IPS-NIHi7 (cell line): ENCODE results near the gene CABLES2.
"Not testable (repeated sequence)": the region's sequence is repeated elsewhere in the genome, so short reads cannot be mapped to it uniquely, and the experiment has no call there.

Experiments
- DNase-seq: peaks from one replicate; pipeline ENCODE4 v3.0.0; 2012; ENCODE audit warnings: mixed read lengths; ENCODE audit errors: extremely low spot score

The CABLES2 gene

GRCh38 chr20:62390317-62391164 is 16.5 kb downstream of the CABLES2 start:
- DNase-seq = no peak

- no peak for DNase-seq
These were observed 17.4 kb downstream of the CABLES2 start for GRCh38 chr20:62389601-62390087.

- DNase-seq = no peak
These were observed 18.1 kb downstream of the CABLES2 start for GRCh38 chr20:62388839-62389600.

DNA sequence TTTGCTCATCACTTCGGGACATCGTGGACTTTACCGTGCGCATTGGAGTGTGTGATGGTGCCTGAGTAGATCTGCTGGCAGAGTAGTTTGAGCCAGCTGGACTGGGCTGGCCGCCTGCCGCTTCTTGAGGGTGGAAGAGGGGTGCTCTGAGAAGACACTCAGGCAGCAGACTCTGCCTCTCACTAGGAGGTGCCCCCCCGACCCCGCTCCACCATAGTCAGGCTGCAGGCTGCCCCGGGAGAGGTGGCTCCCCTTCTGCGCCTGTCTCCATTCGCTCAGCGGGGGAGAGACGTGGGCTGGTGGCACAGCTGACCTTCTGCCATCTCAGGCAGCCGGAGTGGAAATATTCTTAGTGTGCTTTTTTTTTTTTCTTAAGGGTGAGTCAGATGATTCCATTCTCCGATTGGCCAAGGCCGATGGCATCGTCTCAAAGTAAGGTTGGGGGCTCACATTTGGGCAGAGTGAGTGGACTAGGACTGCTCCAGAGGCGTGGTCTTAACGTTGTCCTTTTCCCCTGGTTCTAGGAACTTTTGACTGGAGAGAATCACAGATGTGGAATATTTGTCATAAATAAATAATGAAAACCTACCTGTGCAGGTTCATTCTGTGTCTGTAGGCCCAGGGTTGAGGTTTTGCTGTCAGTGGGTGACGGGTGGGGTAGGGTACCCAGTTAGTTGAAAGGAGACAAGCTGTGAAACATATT is 19.0 kb downstream of the CABLES2 start:
- no peak for DNase-seq

GRCh38 chr20:62387219-62387913 is 19.7 kb downstream of the CABLES2 start:
- no peak for DNase-seq

DNA sequence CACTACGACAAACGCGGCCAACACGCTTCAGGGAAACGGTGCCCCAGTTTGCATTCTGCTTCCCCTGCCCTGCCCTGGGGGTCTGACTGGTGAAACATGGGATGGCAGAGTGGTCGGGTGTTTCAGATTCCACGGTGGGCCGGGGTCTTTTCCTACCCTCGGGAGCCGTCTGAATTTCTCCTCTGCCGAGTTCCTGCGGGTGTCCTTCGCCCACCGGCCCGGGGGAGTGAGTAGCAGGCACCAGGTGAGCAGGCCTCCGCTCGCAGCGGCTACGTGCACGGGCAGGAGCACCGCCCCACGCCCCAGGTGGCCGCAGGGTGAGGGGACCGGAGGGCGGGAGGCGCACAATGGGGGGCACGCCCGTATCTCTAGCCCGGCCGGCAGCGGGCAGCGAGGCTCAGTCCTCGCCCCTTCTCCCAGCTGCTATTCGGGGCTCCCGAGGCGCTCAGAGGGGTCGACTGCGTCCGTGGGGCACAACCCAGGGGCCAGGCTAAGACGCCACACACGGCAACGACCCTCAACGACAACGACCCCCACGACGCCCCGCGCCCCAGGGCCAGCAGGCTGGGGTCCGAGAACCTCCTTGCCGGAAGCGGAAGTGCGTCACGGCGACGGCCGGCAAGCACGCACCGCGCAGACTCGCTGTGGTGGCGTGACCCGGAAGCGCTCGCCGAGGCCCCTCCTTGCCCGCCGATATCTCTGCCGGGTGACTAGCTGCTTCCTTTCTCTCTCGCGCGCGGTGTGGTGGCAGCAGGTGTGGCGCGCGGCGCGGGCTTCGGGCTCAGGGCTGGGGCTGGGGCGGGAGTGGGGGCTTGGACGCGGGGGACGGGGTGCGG is 20.5 kb downstream of the CABLES2 start, which contains the start of gene RPS21:
Gene RPS21 (plus strand): TSS at position 721 of the 836 bp plus-strand sequence. CDS start 236 bp downstream, outside the sequence.
- DNase-seq = peak; percentile 93

- peak; percentile 87 for DNase-seq
These were observed 24.5 kb downstream of the CABLES2 start for GRCh38 chr20:62382306-62383198.

DNA sequence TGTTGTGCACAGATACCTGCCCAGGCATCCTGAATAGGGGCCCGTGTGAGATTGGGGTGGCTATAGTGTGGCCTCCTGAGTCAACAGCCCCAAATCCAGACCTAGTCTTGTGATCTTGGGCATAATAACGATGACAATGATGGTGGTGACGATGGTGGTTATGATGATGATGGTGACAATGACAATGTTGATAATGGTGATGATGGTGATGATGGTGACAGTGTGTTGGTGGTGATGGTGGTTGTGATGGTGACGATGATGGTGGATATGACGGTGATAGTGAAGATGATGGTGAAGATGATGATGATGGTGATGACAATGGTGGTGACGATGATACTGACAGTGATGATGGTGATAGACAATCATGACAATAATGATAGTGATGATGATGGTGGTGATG is 25.2 kb downstream of the CABLES2 start:
- DNase-seq = no peak

- no peak for DNase-seq
These were observed 25.8 kb downstream of the CABLES2 start for GRCh38 chr20:62381202-62381797.

DNA sequence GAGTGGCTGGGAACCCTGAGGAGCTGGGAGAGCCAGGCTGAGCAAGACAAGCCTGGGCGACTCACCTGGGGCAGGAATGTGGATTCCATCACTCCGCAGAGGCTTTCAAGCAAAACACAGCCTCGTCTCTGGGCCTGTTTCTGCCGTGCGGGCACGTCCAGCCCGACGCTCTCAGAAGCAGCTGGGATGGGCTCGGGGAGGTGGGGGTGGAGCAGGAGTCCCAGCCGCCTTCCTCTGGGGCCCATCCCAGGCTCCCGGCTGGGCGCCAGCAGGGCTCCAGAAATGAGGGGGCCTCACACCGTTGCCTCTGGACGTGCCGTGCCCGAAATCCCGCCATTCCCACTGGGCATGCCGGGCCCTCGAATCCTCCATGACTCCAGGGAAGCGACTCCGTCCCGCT is 28.9 kb downstream of the CABLES2 start:
- no peak for DNase-seq

DNA sequence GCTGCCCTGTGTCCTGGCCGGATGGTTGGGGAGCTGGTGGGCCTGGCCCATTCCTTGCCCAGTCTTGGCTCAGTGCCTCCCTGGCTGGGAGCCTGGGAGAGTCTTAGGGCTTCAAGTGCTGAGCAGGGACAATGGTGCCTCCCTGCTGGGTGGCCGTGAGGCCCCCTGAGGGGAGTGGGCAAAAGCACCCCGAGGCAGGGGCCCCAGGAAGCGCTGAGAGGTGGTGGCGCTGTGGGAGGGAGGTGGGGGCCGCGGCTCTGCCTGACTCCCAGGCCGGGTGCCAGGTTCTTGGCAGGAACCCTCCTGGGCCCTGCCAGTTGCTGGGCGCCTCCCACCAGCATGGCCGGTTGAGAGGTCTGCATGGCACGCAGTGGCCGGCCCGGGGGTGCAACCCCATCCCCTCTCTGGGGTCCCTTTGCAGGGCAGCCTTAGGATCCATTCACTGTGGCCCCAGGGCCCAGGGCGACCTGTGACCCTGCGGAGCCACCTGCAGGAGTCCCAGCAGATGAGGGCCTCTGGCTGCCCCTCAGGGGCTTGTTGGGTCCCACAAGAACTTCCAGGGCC is 29.4 kb downstream of the CABLES2 start:
- no peak for DNase-seq

DNA sequence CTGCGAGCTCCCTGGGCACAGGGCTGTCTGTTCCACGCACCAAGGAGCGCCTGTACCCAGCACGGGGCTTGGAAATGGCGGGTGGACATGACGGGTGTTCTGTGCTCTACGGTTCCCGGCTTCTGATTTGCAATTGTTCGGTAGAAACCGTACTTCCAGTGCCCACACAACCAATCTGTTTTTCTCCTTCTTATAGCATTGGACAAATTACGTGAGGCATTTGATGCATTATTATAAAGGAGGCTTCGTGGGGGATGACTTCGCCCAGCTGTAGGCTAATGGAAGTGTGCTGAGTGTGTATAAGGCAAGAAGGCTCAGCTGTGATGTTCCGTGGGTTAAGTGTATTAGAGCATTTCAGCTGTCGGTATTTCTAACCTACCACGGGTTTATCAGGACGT is 30.0 kb downstream of the CABLES2 start:
- no peak for DNase-seq

DNA sequence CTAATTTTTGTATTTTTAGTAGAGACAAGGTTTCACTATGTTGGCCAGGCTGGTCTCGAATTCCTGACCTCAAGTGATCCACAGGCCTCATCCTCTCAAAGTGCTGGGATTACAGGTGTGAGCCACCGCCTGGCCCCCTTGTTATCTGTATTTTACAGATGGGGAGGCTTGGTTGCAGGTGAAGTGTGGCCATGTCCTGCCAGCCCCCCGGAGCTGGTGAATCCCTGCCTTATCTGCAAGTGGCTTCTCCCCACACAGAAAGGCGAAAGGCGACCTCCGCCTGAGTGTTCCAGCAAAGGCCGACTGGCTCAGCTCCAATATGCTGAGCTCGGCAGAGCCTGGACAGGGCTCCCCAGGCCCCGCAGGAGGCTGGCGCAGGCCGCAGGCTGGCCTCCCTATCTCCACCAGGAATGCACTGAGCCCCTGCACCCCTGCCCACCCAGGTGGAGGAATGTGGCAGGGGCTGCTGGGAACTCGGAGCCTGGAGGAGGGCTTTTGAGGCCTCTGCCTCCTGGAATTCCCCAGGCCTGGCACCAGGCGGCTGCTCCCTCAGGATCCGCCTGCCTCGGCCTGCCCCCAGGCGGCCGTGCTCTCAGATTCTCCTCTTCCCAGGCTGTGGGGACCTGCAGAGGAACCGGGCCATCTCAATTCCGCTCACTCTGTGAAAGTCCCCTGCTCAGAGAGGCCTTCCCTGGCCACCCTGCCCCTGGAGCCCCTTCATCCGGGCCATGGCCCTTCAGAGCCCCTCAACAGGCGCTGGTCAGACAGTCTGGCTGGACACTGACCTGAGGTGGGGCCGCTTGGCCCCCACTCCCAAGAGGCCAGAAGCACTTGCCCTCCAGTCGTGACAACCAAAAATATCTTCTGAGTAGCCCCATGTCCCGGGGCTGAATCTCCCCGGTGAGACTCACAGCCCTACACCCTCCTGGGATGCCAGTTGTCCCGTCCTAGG is 30.7 kb downstream of the CABLES2 start:
- peak; percentile 85 for DNase-seq

- DNase-seq = no peak
These were observed 32.5 kb downstream of the CABLES2 start for GRCh38 chr20:62374331-62375152.

DNA sequence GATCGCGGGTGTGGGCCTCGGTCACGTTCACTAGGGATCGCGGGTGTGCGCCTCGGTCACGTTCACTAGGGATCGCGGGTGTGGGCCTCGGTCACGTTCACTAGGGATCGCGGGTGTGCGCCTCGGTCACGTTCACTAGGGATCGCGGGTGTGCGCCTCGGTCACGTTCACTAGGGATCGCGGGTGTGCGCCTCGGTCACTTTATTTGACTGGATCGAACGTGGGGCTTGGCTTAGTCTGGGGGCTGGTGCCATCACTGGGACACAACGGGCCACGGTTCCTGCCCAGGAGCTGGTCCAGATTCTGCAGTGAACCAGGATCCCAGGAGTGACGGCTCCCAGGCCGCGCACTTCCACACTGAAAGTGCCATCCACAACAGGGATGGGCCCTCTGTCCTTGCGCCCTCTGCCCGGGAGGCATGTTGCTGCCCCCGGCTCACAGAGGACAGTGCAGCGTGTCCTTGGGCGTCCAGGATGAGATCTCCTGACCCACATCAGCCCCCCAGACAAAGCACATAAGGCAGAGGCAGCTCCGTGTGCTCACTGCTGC is 33.4 kb downstream of the CABLES2 start:
- not testable (repeated sequence) for DNase-seq
